ENCODE results near the gene CDO1. TPM values are rescaled to one million over a fixed set of nuclear protein-coding genes. Genes with fewer than 3 reads are reported as not detected.

Gene CDO1
- total and polyA plus RNA-seq, 8 donors, result 1.0 to 8.6 (median 3.9) TPM; not detected in 4

GRCh38 chr5:115857626-115858349 is 41.3 kb upstream of the CDO1 start:
- Histone ChIP-seq H3K4me1 (peaks cover 0 to 32% (median 26%) of the 10 kb centered on the region in 4 donors), H3K27ac (no peak overlapping the region), H3K4me3 (no peak overlapping the region), H3K27me3 (no peaks in the 10 kb centered on the region), H3K36me3 (no peaks in the 10 kb centered on the region), H3K9me3 (no peaks in the 10 kb centered on the region)
- DNase-seq, result no peak
- TF ChIP-seq POLR2AphosphoS5 (IDR thresholded peaks at IDR 0.05) (no peak), CTCF (IDR thresholded peaks at IDR 0.05) (no peak), POLR2A (IDR thresholded peaks at IDR 0.05) (no peak), EP300 (IDR thresholded peaks at IDR 0.05) (no peak)
- intact Hi-C loops (cut with DNase I; ENCODE audit: low total_unique reads), result no loop called here
- WGBS, 5 donors, result 25 to 37% (median 35%) methylated on average over 2 of the region's 2 CpGs

DNA sequence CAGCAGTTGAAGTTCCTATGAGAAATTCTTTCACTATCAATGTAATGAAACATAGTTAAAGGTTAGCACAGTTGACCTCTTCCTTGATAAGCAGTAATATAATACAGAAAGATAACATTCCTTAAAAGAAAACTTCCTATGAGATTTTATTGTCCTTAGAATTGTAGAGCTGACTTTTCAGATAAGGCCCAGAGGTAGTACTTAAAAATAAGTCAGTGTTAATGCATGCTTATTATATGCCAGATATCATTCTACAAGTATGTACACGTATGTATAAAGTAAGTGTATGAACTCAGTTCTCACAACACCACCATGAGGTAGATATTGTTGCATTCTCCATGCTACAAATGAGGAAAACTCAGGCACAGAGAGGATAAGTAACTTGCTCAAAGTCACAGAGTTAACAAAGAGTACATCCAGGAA is 40.6 kb upstream of the CDO1 start:
- Histone ChIP-seq H3K4me3 (no peak overlapping the region), H3K4me1 (peaks cover 0 to 32% (median 26%) of the 10 kb centered on the region in 4 donors), H3K9me3 (no peaks in the 10 kb centered on the region), H3K27me3 (no peaks in the 10 kb centered on the region), H3K36me3 (no peaks in the 10 kb centered on the region), H3K27ac (no peak overlapping the region)
- TF ChIP-seq EP300 (IDR thresholded peaks at IDR 0.05) (no peak), CTCF (IDR thresholded peaks at IDR 0.05) (no peak), POLR2A (IDR thresholded peaks at IDR 0.05) (no peak), POLR2AphosphoS5 (IDR thresholded peaks at IDR 0.05) (no peak)
- peak in 1 of 2 donors; percentile 10 for DNase-seq
- 31 to 70% (median 38%) methylated on average over 1 of the region's 1 CpG for WGBS, 5 donors
- intact Hi-C loops (cut with DNase I; ENCODE audit: low total_unique reads), result no loop called here

GRCh38 chr5:115855959-115856358 is 39.5 kb upstream of the CDO1 start:
- no peak overlapping the region for H3K4me3 ChIP-seq
- WGBS, 5 donors, result 64 to 86% (median 70%) methylated on average over 1 of the region's 1 CpG
- intact Hi-C loops (cut with DNase I; ENCODE audit: low total_unique reads), result no loop called here
- TF ChIP-seq POLR2A (IDR thresholded peaks at IDR 0.05), result no peak
- TF ChIP-seq CTCF (IDR thresholded peaks at IDR 0.05), result no peak
- TF ChIP-seq POLR2AphosphoS5 (IDR thresholded peaks at IDR 0.05), result no peak
- no peak for TF ChIP-seq EP300 (IDR thresholded peaks at IDR 0.05)
- no peaks in the 10 kb centered on the region for H3K36me3 ChIP-seq
- H3K9me3 ChIP-seq, result no peaks in the 10 kb centered on the region
- no peak for DNase-seq
- peaks cover 7 to 40% (median 29%) of the 10 kb centered on the region in 4 donors for H3K4me1 ChIP-seq
- no peak overlapping the region for H3K27ac ChIP-seq
- no peaks in the 10 kb centered on the region for H3K27me3 ChIP-seq

GRCh38 chr5:115854139-115854538 is 37.7 kb upstream of the CDO1 start:
- Histone ChIP-seq H3K4me1 (peaks cover 13 to 58% (median 39%) of the 10 kb centered on the region in 4 donors), H3K9me3 (no peaks in the 10 kb centered on the region), H3K4me3 (no peak overlapping the region), H3K36me3 (no peaks in the 10 kb centered on the region), H3K27me3 (no peaks in the 10 kb centered on the region), H3K27ac (no peak overlapping the region)
- TF ChIP-seq CTCF (IDR thresholded peaks at IDR 0.05) (no peak), EP300 (IDR thresholded peaks at IDR 0.05) (no peak), POLR2AphosphoS5 (IDR thresholded peaks at IDR 0.05) (no peak), POLR2A (IDR thresholded peaks at IDR 0.05) (no peak)
- 88 to 95% (median 94%) methylated on average over 3 of the region's 3 CpGs for WGBS, 5 donors
- intact Hi-C loops (cut with DNase I; ENCODE audit: low total_unique reads), result no loop called here
- no peak for DNase-seq

Data from stomach (tissue), 9 donors.